HepG2 (cell line): Measurements from ENCODE around the gene ADARB2. TPM values are rescaled to one million over a fixed set of nuclear protein-coding genes. Genes with fewer than 3 reads are reported as not detected.

Source experiments
- ATAC-seq: fragments of 200-7000 bp; cut with Tn5 transposase; 3 replicates; pipeline ENCODE4 v1.9.1; 2020; ENCODE audit warnings: mild to moderate bottlenecking, moderate library complexity
- BruUV-seq: library from RNA; stranded (reverse); fragments of 400-500 nt; replicated peaks from 2 replicates; lab custom pipeline; 2021; lab: Mats Ljungman, UMichigan
- CTCF ChIA-PET: fragments of 300-600 bp; formaldehyde crosslinking; extraction: SDS; loops from one replicate; lab custom pipeline; 2021; ENCODE audit warnings: low total read pairs, inconsistent platforms, low intra/inter-chr PET ratio; lab: Yijun Ruan, JAX
- POLR2A ChIA-PET: fragments of 350-600 bp; sonication (Branson Sonifier 250); formaldehyde crosslinking; loops from one replicate; lab custom pipeline; 2020; ENCODE audit warnings: antibody characterized with exemption, inconsistent platforms; lab: Yijun Ruan, JAX
- DNase-seq: peaks from one replicate; pipeline ENCODE4 v3.0.0-alpha.2; 2015; ENCODE audit warnings: low spot score
- FAIRE-seq: peaks from 3 replicates; lab custom pipeline; 2011; peaks lifted over from hg19 to GRCh38; lab: Jason Lieb, UNC
- H2AFZ ChIP-seq: one replicate; pipeline ENCODE4 v1.6.1; 2011; ENCODE audit warnings: low read length, inconsistent platforms
- H3K27ac ChIP-seq: fragments of 300-600 bp; 3 replicates; pipeline ENCODE4 v1.8.0; 2011; ENCODE audit warnings: mixed run types, mild to moderate bottlenecking, mixed read lengths, low read length, inconsistent platforms; ENCODE audit not compliant: insufficient read depth; ENCODE audit errors: extremely low read length
- H3K27me3 ChIP-seq, 2 experiments: fragments of 200-600 bp in 1 of 2; 2 replicates in 1 of 2; 3 replicates in 1 of 2; pipeline versions ENCODE4 v1.6.0 to v1.8.0; 2011; ENCODE audit warnings: low read length in 2 of 2, mild to moderate bottlenecking in 2 of 2, moderate library complexity in 2 of 2, inconsistent platforms in 1 of 2; ENCODE audit not compliant: insufficient read depth in 2 of 2, control insufficient read depth in 1 of 2
- H3K36me3 ChIP-seq, 2 experiments: fragments of 200-600 bp in 1 of 2; replicated peaks in 1 of 2; 2 replicates in 1 of 2; 3 replicates in 1 of 2; pipeline versions ENCODE4 v1.5.1 to v1.8.0; 2011; ENCODE audit warnings: low read length in 2 of 2, inconsistent platforms in 1 of 2; ENCODE audit not compliant: insufficient read depth in 2 of 2, control insufficient read depth in 1 of 2
- H3K4me1 ChIP-seq: 2 replicates; pipeline ENCODE4 v1.5.1; 2012; ENCODE audit warnings: low read length, inconsistent platforms; ENCODE audit not compliant: insufficient read depth
- H3K4me2 ChIP-seq: 2 replicates; pipeline ENCODE4 v1.6.0; 2011; ENCODE audit warnings: low read depth, low read length, inconsistent platforms
- H3K4me3 ChIP-seq, 3 experiments: fragments of 200-600 bp in 1 of 3; sonication (generic), shearing (Covaris generic) in 1 of 3; replicated peaks in 1 of 3; 2 replicates each; pipeline ENCODE4 v1.5.1; 2011 to 2016; ENCODE audit warnings: low read length in 3 of 3, inconsistent platforms in 2 of 3, low read depth in 2 of 3, mild to moderate bottlenecking in 2 of 3, control low read depth in 1 of 3, mixed read lengths in 1 of 3; ENCODE audit not compliant: insufficient read depth in 1 of 3
- H3K79me2 ChIP-seq: one replicate; pipeline ENCODE4 v1.6.1; 2011; ENCODE audit warnings: low read length, inconsistent platforms; ENCODE audit not compliant: insufficient read depth
- H3K9ac ChIP-seq: 2 replicates; pipeline ENCODE4 v1.6.0; 2011; ENCODE audit warnings: mild to moderate bottlenecking, low read depth, low read length, inconsistent platforms; ENCODE audit not compliant: insufficient read depth
- H3K9me3 ChIP-seq: 2 replicates; pipeline ENCODE4 v1.5.1; 2012; ENCODE audit warnings: mild to moderate bottlenecking, low read length
- H4K20me1 ChIP-seq: 2 replicates; pipeline ENCODE4 v1.6.0; 2011; ENCODE audit warnings: inconsistent platforms, mild to moderate bottlenecking, low read length, moderate library complexity; ENCODE audit not compliant: insufficient read depth
- ARNTL ChIP-seq: sonication (generic); formaldehyde crosslinking; IDR thresholded peaks from 2 replicates; pipeline ENCODE4 v1.4.0; 2020; ENCODE audit warnings: mild to moderate bottlenecking, missing genetic modification reagents
- EP300 ChIP-seq, 3 experiments: sonication (generic) in 1 of 3; formaldehyde crosslinking in 1 of 3; IDR thresholded peaks; 2 replicates each; pipeline versions ENCODE4 v1.5.1 to v1.6.1; 2011 to 2020; ENCODE audit warnings: low read depth in 2 of 3, low read length in 2 of 3, borderline replicate concordance in 1 of 3, improper control_type of control experiment in 1 of 3, mild to moderate bottlenecking in 1 of 3, missing genetic modification reagents in 1 of 3, moderate library complexity in 1 of 3
- GATA4 ChIP-seq: sonication (generic); IDR thresholded peaks from 2 replicates; pipeline ENCODE4 v1.6.1; 2016; ENCODE audit warnings: antibody characterized with exemption, low read depth, borderline replicate concordance
- JUNB ChIP-seq: sonication (generic); formaldehyde crosslinking; IDR thresholded peaks from 2 replicates; pipeline ENCODE4 v1.8.0; 2022; ENCODE audit warnings: missing genetic modification reagents, mild to moderate bottlenecking, borderline replicate concordance
- RFX5 ChIP-seq: IDR thresholded peaks from 2 replicates; pipeline ENCODE4 v1.6.1; 2011; ENCODE audit warnings: low read depth, low read length, improper control_type of control experiment
- SATB2 ChIP-seq: sonication (generic); formaldehyde crosslinking; IDR thresholded peaks from 2 replicates; pipeline ENCODE4 v1.5.0; 2020; ENCODE audit warnings: missing genetic modification reagents
- ZFP36L1 ChIP-seq: sonication (generic); formaldehyde crosslinking; IDR thresholded peaks from 2 replicates; pipeline ENCODE4 v1.8.0; 2022; ENCODE audit warnings: mild to moderate bottlenecking, missing genetic modification reagents, moderate library complexity
- ZNF335 ChIP-seq: sonication (generic); formaldehyde crosslinking; IDR thresholded peaks from 2 replicates; pipeline ENCODE4 v1.4.0; 2020; ENCODE audit warnings: missing genetic modification reagents
- ZNF678 ChIP-seq: sonication (generic); formaldehyde crosslinking; IDR thresholded peaks from 2 replicates; pipeline ENCODE4 v1.4.0; 2020; ENCODE audit warnings: mild to moderate bottlenecking, missing genetic modification reagents
- ZSCAN9 ChIP-seq: IDR thresholded peaks from 2 replicates; pipeline ENCODE4 v1.6.1; 2016; ENCODE audit warnings: borderline replicate concordance
- WGBS: methylation state at CpG from one replicate; pipeline ENCODE4 v1.1.6; 2017; ENCODE audit warnings: low lambda C conversion rate; 5-methylcytosine and 5-hydroxymethylcytosine counted together
- in situ Hi-C: cut with HindIII; loops from 2 replicates; pipeline ENCODE4 v1.10.0; 2017; ENCODE audit warnings: low pct_unique_long_range_greater_than_20kb; ENCODE audit not compliant: extremely low pct_ligation_motif_present
- intact Hi-C: fragments of 100-400 bp; cut with micrococcal nuclease; formaldehyde crosslinking; loops from one replicate; pipeline ENCODE4 v1.10.0; 2022; ENCODE audit not compliant: unreplicated experiment
- polyA plus RNA-seq, 8 experiments: library from polyadenylated mRNA; depleted of rRNA in 3 of 8; stranded (reverse) in 7 of 8; unstranded in 1 of 8; fragments of >200 nt; fragmentation: Illumina TruSeq in 4 of 8; extraction: Trizol in 4 of 8; gene quantifications; 2 replicates each; pipeline versions ENCODE4 v1.2.1 to v1.2.3, GENCODE V29; 2011 to 2016; ENCODE audit warnings: low read depth in 4 of 8, missing spikeins in 1 of 8, mixed read lengths in 1 of 8; ENCODE audit not compliant: insufficient read depth in 1 of 8
- total RNA-seq, 5 experiments: library from RNA; depleted of rRNA; stranded (reverse); fragments of >200 nt; fragmentation: Illumina TruSeq; extraction: Trizol; gene quantifications; 2 replicates each; pipeline ENCODE4 v1.2.3, GENCODE V29; 2016; ENCODE audit warnings: low read depth in 1 of 5

Gene ADARB2
- total and polyA plus RNA-seq, 2 of the 13 experiments (the other 11 are each of a cell fraction or from before 2014, with no cell fraction given), result not detected

DNA sequence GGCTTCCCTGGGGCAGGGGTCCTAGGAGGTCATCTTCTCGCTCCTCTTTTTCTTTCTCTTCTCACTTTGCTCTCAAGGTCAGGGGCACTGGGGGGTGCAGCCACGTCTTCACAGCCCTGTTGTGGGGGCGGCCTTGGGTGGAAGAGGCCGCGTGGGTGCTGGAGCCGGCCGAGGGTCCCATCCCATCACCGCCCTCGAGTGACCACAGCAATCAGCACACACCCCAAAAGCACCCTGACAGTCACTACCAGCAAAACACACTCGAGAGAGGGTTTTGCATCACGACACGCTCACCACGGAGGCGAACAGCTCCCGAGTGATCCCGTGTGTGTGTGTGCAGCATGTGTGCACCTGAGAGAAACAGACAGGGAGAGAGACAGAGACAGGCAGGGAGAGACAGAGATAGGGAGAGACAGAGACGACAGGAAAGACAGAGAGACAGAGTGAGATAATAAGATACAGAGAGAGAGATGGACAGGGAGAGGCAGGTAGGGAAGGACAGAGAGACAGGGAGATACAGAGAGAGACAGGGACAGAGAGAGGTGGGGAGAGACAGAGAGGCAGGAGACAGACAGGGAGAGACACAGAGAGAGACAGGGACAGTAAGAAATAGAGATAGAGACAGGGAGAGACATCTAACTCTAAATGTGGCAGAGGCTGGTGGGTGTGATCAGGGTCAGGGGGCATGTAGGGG is 580.3 kb downstream of the ADARB2 start:
- TF ChIP-seq ZNF678 (CRISPR knock-in tag), result no peak
- no peak for TF ChIP-seq SATB2 (CRISPR knock-in tag)
- TF ChIP-seq GATA4, result no peak
- no peak for TF ChIP-seq EP300 (IDR thresholded peaks at IDR 0.05; ENCODE audit: low read depth in 2 of 2, low read length in 2 of 2)
- TF ChIP-seq EP300 (CRISPR knock-in tag; IDR thresholded peaks at IDR 0.05; ENCODE audit: borderline replicate concordance), result no peak
- no peak for TF ChIP-seq ZNF335
- no peak for TF ChIP-seq ARNTL (CRISPR knock-in tag)
- TF ChIP-seq RFX5, result no peak
- TF ChIP-seq JUNB (CRISPR knock-in tag), result no peak
- no peak for TF ChIP-seq ZFP36L1 (CRISPR knock-in tag)
- no peak for TF ChIP-seq ZSCAN9 (CRISPR knock-in tag)
- WGBS, result 16% methylated on average over 17 of the region's 17 CpGs
- no peak overlapping the region for H3K4me2 ChIP-seq
- ATAC-seq, result no peak
- no TSS peak for BruUV-seq
- H3K27ac ChIP-seq, result no peak overlapping the region
- no peak overlapping the region for H3K9ac ChIP-seq
- peaks cover 4% of the 10 kb centered on the region; the same call in 1 of the 2 replicates for H4K20me1 ChIP-seq
- no peak for FAIRE-seq
- H3K9me3 ChIP-seq, result no peaks in the 10 kb centered on the region
- ChIA-PET POLR2A (no interaction called here), CTCF (no interaction called here)
- in situ Hi-C loops, result no loop called here
- no peaks in the 10 kb centered on the region for H3K36me3 ChIP-seq
- no peak for DNase-seq
- H3K4me1 ChIP-seq, result no peaks in the 10 kb centered on the region
- H2AFZ ChIP-seq, result no peak overlapping the region
- H3K79me2 ChIP-seq, result no peaks in the 10 kb centered on the region
- H3K27me3 ChIP-seq, result peaks cover 6 to 87% of the 10 kb centered on the region in 2 experiments
- intact Hi-C loops, result no loop called here
- H3K4me3 ChIP-seq, result no peak overlapping the region
